NB4 (cell line): ENCODE measurements around the gene TNFAIP2.

Experiments
- CTCF ChIP-seq: IDR thresholded peaks from one replicate; pipeline ENCODE4 v1.5.1; 2012; ENCODE audit warnings: low read depth, low read length
- MAX ChIP-seq: IDR thresholded peaks from 2 replicates; pipeline ENCODE4 v1.6.1; 2011; ENCODE audit warnings: low read depth, low read length
- MYC ChIP-seq: IDR thresholded peaks from 2 replicates; pipeline ENCODE4 v1.6.1; 2011; ENCODE audit warnings: low read depth, low read length
- POLR2A ChIP-seq: IDR thresholded peaks from 2 replicates; pipeline ENCODE4 v1.6.1; 2011; ENCODE audit warnings: mild to moderate bottlenecking; ENCODE audit not compliant: insufficient read length; ENCODE audit errors: extremely low read depth

- no peak for TF ChIP-seq CTCF
- TF ChIP-seq POLR2A, result no peak
- no peak for TF ChIP-seq MAX
- no peak for TF ChIP-seq MYC
These were observed 35.4 kb downstream of the TNFAIP2 start for GRCh38 chr14:103158688-103159087.
